OCI-LY7 (cell line): ENCODE data around the gene LCN6.

Source experiments
- EZH2phosphoT487 ChIP-seq: fragments of 200-600 bp; sonication (generic); IDR thresholded peaks from 2 replicates; pipeline ENCODE4 v1.6.1; 2018; ENCODE audit warnings: low read depth, borderline replicate concordance, mild to moderate bottlenecking, mixed run types, antibody characterized with exemption, low read length, moderate library complexity, mixed read lengths
- TF ChIP-seq, protein P1 (sequence below): fragments of 200-600 bp; sonication (generic); conservative IDR thresholded peaks from 2 replicates; pipeline ENCODE4 v1.5.1; 2014; ENCODE audit warnings: mild to moderate bottlenecking, antibody characterized with exemption, low read length, moderate library complexity, mixed read lengths

- TF ChIP-seq, protein P1, sequence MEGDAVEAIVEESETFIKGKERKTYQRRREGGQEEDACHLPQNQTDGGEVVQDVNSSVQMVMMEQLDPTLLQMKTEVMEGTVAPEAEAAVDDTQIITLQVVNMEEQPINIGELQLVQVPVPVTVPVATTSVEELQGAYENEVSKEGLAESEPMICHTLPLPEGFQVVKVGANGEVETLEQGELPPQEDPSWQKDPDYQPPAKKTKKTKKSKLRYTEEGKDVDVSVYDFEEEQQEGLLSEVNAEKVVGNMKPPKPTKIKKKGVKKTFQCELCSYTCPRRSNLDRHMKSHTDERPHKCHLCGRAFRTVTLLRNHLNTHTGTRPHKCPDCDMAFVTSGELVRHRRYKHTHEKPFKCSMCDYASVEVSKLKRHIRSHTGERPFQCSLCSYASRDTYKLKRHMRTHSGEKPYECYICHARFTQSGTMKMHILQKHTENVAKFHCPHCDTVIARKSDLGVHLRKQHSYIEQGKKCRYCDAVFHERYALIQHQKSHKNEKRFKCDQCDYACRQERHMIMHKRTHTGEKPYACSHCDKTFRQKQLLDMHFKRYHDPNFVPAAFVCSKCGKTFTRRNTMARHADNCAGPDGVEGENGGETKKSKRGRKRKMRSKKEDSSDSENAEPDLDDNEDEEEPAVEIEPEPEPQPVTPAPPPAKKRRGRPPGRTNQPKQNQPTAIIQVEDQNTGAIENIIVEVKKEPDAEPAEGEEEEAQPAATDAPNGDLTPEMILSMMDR: no peak
- TF ChIP-seq EZH2phosphoT487: no peak
These were observed 35.4 kb downstream of the LCN6 start for GRCh38 chr9:136712690-136713544.
